ENCODE results near the gene AGXT.

DNA sequence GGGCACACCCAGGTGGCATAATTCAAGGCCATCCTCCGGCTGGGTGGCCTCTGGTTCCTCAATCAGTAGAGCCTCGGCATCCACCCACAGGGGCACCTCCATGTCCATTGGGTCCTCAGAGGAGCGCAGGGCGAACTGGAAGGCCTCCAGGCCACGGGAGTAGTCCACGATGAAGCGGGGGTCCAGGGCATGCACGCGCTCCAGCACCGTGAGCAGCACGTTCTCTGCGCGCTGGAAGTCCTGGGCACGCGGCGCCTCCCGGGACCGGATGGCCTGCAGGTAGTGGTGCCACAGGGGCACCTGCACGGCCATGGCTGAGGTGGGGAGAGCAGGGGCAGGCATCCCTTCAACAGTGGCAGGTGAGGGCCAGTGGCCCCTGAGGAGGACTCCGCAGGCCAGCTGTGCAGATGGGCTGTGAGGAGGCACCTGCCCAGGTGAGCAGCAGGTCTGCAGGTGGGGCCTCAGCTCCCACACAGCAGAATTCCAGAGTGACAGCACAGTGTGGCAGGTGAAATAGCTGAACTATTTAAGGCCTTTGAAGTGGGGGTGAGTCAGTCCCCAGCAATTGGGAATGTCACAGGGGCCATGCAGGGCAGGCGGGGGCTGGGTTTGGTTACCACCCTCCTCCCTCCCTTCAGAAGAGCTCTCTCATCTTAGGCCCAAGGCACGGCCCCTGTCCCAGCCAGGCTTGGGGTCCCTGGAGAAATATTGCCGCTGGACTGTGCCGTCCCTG is 27.2 kb downstream of the AGXT start, which contains the start of gene MAB21L4:
- TF ChIP-seq, protein P1, sequence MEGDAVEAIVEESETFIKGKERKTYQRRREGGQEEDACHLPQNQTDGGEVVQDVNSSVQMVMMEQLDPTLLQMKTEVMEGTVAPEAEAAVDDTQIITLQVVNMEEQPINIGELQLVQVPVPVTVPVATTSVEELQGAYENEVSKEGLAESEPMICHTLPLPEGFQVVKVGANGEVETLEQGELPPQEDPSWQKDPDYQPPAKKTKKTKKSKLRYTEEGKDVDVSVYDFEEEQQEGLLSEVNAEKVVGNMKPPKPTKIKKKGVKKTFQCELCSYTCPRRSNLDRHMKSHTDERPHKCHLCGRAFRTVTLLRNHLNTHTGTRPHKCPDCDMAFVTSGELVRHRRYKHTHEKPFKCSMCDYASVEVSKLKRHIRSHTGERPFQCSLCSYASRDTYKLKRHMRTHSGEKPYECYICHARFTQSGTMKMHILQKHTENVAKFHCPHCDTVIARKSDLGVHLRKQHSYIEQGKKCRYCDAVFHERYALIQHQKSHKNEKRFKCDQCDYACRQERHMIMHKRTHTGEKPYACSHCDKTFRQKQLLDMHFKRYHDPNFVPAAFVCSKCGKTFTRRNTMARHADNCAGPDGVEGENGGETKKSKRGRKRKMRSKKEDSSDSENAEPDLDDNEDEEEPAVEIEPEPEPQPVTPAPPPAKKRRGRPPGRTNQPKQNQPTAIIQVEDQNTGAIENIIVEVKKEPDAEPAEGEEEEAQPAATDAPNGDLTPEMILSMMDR (conservative IDR thresholded peaks at IDR 0.05; ENCODE audit: low read length), result no peak
- TF ChIP-seq EZH2phosphoT487 (IDR thresholded peaks at IDR 0.05; ENCODE audit: borderline replicate concordance, low read depth, low read length), result no peak
